ENCODE data around the gene CPVL.
"Not testable (repeated sequence)": the region's sequence is repeated elsewhere in the genome, so short reads cannot be mapped to it uniquely, and the experiment has no call there.

Gene CPVL

GRCh38 chr7:29096446-29096730 is 49.9 kb downstream of the CPVL start:
- Histone ChIP-seq H4K20me1 (ENCODE audit: insufficient read depth, low read length) (no peaks in the 10 kb centered on the region), H3K27ac (ENCODE audit: low read length) (no peak overlapping the region), H3K27me3 (ENCODE audit: insufficient read depth, low read length, poor library complexity) (no peaks in the 10 kb centered on the region), H3K9me3 (ENCODE audit: insufficient read depth, low read length, severe bottlenecking) (no peaks in the 10 kb centered on the region), H3K4me2 (ENCODE audit: insufficient read depth, low read length) (no peak overlapping the region), H3K4me3 (ENCODE audit: low read depth in 1 of 2, low read length in 2 of 2) (no peak overlapping the region), H3K4me1 (ENCODE audit: insufficient read depth, low read length) (no peaks in the 10 kb centered on the region), H3K79me2 (ENCODE audit: insufficient read depth, low read length) (no peaks in the 10 kb centered on the region), H2AFZ (ENCODE audit: low read depth, low read length) (no peak overlapping the region), H3K36me3 (ENCODE audit: insufficient read depth, low read length) (peaks cover 7% of the 10 kb centered on the region), H3K9ac (ENCODE audit: low read depth, low read length) (no peak overlapping the region)
- DNase-seq (no peak), ATAC-seq (ENCODE audit: insufficient read depth, low read depth) (no peak)
- no peak for TF ChIP-seq EZH2 (IDR thresholded peaks at IDR 0.05; ENCODE audit: borderline replicate concordance, low read depth, low read length, severe bottlenecking)
- TF ChIP-seq, protein P1, sequence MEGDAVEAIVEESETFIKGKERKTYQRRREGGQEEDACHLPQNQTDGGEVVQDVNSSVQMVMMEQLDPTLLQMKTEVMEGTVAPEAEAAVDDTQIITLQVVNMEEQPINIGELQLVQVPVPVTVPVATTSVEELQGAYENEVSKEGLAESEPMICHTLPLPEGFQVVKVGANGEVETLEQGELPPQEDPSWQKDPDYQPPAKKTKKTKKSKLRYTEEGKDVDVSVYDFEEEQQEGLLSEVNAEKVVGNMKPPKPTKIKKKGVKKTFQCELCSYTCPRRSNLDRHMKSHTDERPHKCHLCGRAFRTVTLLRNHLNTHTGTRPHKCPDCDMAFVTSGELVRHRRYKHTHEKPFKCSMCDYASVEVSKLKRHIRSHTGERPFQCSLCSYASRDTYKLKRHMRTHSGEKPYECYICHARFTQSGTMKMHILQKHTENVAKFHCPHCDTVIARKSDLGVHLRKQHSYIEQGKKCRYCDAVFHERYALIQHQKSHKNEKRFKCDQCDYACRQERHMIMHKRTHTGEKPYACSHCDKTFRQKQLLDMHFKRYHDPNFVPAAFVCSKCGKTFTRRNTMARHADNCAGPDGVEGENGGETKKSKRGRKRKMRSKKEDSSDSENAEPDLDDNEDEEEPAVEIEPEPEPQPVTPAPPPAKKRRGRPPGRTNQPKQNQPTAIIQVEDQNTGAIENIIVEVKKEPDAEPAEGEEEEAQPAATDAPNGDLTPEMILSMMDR (IDR thresholded peaks at IDR 0.05; ENCODE audit: borderline replicate concordance, extremely low read depth, low read length, poor library complexity, severe bottlenecking), result no peak

DNA sequence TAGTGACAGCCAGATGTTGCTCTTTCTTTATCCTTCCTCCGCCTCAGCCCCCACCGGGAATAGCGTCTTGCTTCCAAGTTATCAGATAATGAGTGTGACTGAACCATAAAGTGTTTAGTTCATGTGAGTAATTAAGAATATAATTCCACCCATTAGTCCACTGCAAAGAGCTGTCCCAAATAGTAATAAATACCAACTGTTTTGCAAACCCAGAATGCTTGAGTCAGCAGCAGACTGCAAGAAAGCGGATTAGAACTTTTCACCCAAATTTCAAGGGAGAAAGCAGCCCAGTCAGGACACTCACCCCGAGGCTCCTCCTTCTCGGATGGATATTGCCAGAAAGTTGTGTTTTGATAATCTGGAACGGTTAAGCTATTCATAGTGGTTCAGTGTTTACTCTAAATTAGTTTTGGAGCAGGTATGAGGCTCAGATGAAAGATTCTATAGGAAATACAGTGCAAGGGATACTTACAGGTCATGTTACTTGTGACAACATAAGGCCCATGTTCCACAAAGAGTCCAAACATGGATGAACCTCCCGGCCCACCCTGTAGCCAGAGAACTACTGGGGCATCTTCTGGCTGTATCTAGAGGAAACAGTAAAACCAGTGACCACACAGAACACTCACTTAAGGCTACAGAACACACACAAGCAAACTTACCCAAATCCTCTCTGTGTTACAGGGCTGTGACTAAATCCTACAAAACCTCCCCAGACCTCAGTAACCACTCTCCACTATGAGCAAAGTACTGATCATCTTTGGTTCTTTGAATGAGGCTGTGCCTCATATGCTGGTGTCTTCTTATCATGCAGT is 50.5 kb downstream of the CPVL start:
- Histone ChIP-seq H3K27ac (ENCODE audit: low read length) (no peak overlapping the region), H2AFZ (ENCODE audit: low read depth, low read length) (no peak overlapping the region), H3K4me3 (ENCODE audit: low read depth in 1 of 2, low read length in 2 of 2) (no peak overlapping the region), H3K79me2 (ENCODE audit: insufficient read depth, low read length) (no peaks in the 10 kb centered on the region), H3K4me2 (ENCODE audit: insufficient read depth, low read length) (no peak overlapping the region), H3K9ac (ENCODE audit: low read depth, low read length) (no peak overlapping the region), H4K20me1 (ENCODE audit: insufficient read depth, low read length) (no peaks in the 10 kb centered on the region), H3K9me3 (ENCODE audit: insufficient read depth, low read length, severe bottlenecking) (no peaks in the 10 kb centered on the region), H3K36me3 (ENCODE audit: insufficient read depth, low read length) (peaks cover 11% of the 10 kb centered on the region), H3K4me1 (ENCODE audit: insufficient read depth, low read length) (no peaks in the 10 kb centered on the region), H3K27me3 (ENCODE audit: insufficient read depth, low read length, poor library complexity) (no peaks in the 10 kb centered on the region)
- no peak for ATAC-seq (ENCODE audit: insufficient read depth, low read depth)
- no peak for DNase-seq
- no peak for TF ChIP-seq EZH2 (IDR thresholded peaks at IDR 0.05; ENCODE audit: borderline replicate concordance, low read depth, low read length, severe bottlenecking)
- TF ChIP-seq, protein P1 (IDR thresholded peaks at IDR 0.05; ENCODE audit: borderline replicate concordance, extremely low read depth, low read length, poor library complexity, severe bottlenecking), result no peak

DNA sequence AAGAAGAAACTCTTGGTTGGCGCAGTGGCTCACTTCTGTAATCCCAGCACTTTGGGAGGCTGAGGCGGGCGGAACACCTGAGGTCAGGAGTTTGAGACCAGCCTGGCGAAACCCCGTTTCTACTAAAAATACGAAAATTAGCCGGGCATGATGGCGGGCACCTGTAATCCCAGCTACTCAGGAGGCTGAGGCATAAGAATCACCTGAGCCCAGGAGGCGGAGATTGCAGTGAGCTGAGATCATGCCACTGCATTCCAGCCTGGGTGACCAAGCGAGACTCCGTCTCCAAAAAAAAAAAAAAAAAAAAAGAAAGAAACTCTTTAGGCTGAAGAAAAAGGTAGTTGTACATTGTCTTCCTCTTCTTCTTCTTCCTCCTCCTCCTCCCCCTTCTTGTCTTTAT is 53.2 kb downstream of the CPVL start:
- peaks cover 21% of the 10 kb centered on the region for H3K36me3 ChIP-seq (ENCODE audit: insufficient read depth, low read length)
- not testable (repeated sequence) for H2AFZ ChIP-seq (ENCODE audit: low read depth, low read length); H3K27ac ChIP-seq (ENCODE audit: low read length); H3K4me1 ChIP-seq (ENCODE audit: insufficient read depth, low read length); H3K9ac ChIP-seq (ENCODE audit: low read depth, low read length); ATAC-seq (ENCODE audit: insufficient read depth, low read depth); H3K9me3 ChIP-seq (ENCODE audit: insufficient read depth, low read length, severe bottlenecking); H4K20me1 ChIP-seq (ENCODE audit: insufficient read depth, low read length); H3K4me3 ChIP-seq (ENCODE audit: low read depth in 1 of 2, low read length in 2 of 2); H3K27me3 ChIP-seq (ENCODE audit: insufficient read depth, low read length, poor library complexity); H3K79me2 ChIP-seq (ENCODE audit: insufficient read depth, low read length); DNase-seq; H3K4me2 ChIP-seq (ENCODE audit: insufficient read depth, low read length)

DNA sequence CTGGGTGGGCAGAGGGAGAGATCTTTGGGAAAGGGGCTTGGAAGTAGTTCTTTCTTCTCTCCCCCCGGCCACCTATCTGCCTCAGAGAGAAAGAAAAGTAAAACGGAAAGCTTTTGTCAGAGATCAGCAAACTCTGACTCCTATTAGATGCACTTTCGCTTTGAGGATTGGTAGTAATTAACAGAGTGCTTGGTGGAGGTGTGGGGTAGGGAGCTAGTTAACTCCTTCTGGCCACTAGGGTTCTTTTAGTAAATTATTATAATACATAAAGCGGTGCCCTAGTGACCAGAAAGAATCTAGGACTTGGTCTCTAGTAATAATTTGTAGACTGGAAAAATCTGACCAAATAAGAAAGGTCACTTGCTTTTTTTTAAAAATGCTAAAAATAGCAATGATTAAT is 54.6 kb downstream of the CPVL start:
- no peaks in the 10 kb centered on the region for H4K20me1 ChIP-seq (ENCODE audit: insufficient read depth, low read length)
- no peak overlapping the region for H3K4me2 ChIP-seq (ENCODE audit: insufficient read depth, low read length)
- TF ChIP-seq, protein P1 (IDR thresholded peaks at IDR 0.05; ENCODE audit: borderline replicate concordance, extremely low read depth, low read length, poor library complexity, severe bottlenecking), result no peak
- TF ChIP-seq EZH2 (IDR thresholded peaks at IDR 0.05; ENCODE audit: borderline replicate concordance, low read depth, low read length, severe bottlenecking), result no peak
- H3K36me3 ChIP-seq (ENCODE audit: insufficient read depth, low read length), result peaks cover 21% of the 10 kb centered on the region
- H3K79me2 ChIP-seq (ENCODE audit: insufficient read depth, low read length), result no peaks in the 10 kb centered on the region
- no peak overlapping the region for H3K27ac ChIP-seq (ENCODE audit: low read length)
- ATAC-seq (ENCODE audit: insufficient read depth, low read depth), result no peak
- no peak overlapping the region for H2AFZ ChIP-seq (ENCODE audit: low read depth, low read length)
- no peak overlapping the region for H3K4me3 ChIP-seq (ENCODE audit: low read depth in 1 of 2, low read length in 2 of 2)
- H3K27me3 ChIP-seq (ENCODE audit: insufficient read depth, low read length, poor library complexity), result no peaks in the 10 kb centered on the region
- no peaks in the 10 kb centered on the region for H3K4me1 ChIP-seq (ENCODE audit: insufficient read depth, low read length)
- no peaks in the 10 kb centered on the region for H3K9me3 ChIP-seq (ENCODE audit: insufficient read depth, low read length, severe bottlenecking)
- no peak for DNase-seq
- no peak overlapping the region for H3K9ac ChIP-seq (ENCODE audit: low read depth, low read length)
